ENCODE data around the gene KRT8. TPM values are rescaled to one million over a fixed set of nuclear protein-coding genes. Genes with fewer than 3 reads are reported as not detected.

The KRT8 gene
- total and polyA plus RNA-seq, 2 of the 13 experiments (the other 11 are each of a cell fraction or from before 2014, with no cell fraction given), result 498 to 718 TPM

DNA sequence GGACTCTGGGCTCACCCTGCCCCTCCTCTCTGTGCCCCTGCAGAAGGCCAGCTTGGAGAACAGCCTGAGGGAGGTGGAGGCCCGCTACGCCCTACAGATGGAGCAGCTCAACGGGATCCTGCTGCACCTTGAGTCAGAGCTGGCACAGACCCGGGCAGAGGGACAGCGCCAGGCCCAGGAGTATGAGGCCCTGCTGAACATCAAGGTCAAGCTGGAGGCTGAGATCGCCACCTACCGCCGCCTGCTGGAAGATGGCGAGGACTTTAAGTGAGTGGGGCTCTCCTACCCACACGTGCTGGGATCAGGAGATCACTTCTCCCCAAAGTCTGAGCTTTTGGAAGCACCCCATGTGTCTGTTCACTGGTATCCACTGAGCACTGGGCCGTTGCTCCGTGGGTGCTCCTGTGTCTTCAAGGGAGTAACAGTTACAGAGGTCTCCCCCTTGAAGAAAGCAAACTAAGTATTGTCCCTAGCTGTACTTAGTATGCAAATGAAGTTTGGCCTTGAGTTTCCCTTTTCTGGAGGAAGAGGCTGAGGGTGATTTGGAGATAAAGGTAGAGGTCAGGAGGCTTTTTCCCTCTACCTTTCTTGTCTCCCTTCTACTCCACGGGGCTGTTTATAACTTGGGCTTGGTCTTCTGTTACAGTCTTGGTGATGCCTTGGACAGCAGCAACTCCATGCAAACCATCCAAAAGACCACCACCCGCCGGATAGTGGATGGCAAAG is 47.4 kb upstream of the KRT8 start:
- Histone ChIP-seq H3K79me2 (ENCODE audit: insufficient read depth, low read length) (peaks cover 31% of the 10 kb centered on the region), H2AFZ (ENCODE audit: low read length) (no peak overlapping the region), H3K27ac (ENCODE audit: extremely low read length, insufficient read depth, low read length) (peak overlapping the region; percentile 9), H3K9me3 (ENCODE audit: low read length) (no peaks in the 10 kb centered on the region), H4K20me1 (ENCODE audit: insufficient read depth, low read length) (peaks cover 32% of the 10 kb centered on the region), H3K4me3 (replicated peaks in 1 of 3; ENCODE audit: insufficient read depth in 1 of 3, low read depth in 2 of 3, low read length in 3 of 3) (no peak overlapping the region), H3K4me1 (ENCODE audit: insufficient read depth, low read length) (peaks cover 57% of the 10 kb centered on the region), H3K9ac (ENCODE audit: insufficient read depth, low read depth, low read length) (no peak overlapping the region), H3K27me3 (ENCODE audit: control insufficient read depth in 1 of 2, insufficient read depth in 2 of 2, low read length in 2 of 2) (peaks cover 0 to 2% of the 10 kb centered on the region in 2 experiments; a peak in 1 of 5 replicates), H3K4me2 (ENCODE audit: low read depth, low read length) (peak overlapping the region; percentile 99), H3K36me3 (replicated peaks in 1 of 2; ENCODE audit: control insufficient read depth in 1 of 2, insufficient read depth in 2 of 2, low read length in 2 of 2) (peaks cover 10 to 31% of the 10 kb centered on the region in 2 experiments)
- intact Hi-C loops (cut with micrococcal nuclease; ENCODE audit: unreplicated experiment) (loop anchor here (2.0 kb wide), 1 partner anchor 19 kb away; no protein-coding TSS in a partner anchor), in situ Hi-C loops (cut with HindIII; ENCODE audit: extremely low pct_ligation_motif_present, low pct_unique_long_range_greater_than_20kb) (no loop called here)
- DNase-seq (ENCODE audit: low spot score) (no peak), FAIRE-seq (no peak), ATAC-seq (no peak)
- POLR2A ChIA-PET, result interaction anchor here (1.0 to 9.8 kb wide), 7 partner anchors 8 to 68 kb away, joined by 3 to 437 read pairs (median 3); partner anchors contain the start of gene KRT8
- CTCF ChIA-PET (ENCODE audit: low intra/inter-chr PET ratio, low total read pairs), result interaction anchor here (1.5 kb wide), 1 partner anchor 47 kb away, joined by 3 read pairs; the partner anchor contains the start of gene KRT8
- no TSS peak for BruUV-seq (replicated peaks)
- 91% methylated on average over 11 of the region's 15 CpGs for WGBS (ENCODE audit: low lambda C conversion rate)
- TF ChIP-seq ZNF775 (CRISPR knock-in tag; IDR thresholded peaks at IDR 0.05; ENCODE audit: borderline replicate concordance) (no peak), HNRNPL (IDR thresholded peaks at IDR 0.05; ENCODE audit: low read depth, low read length) (0 out of 2 replicates have a peak, but pooled peaks have one; percentile 50), PHF5A (CRISPR knock-in tag; IDR thresholded peaks at IDR 0.05; ENCODE audit: low read depth, unreplicated experiment) (no peak), ATAD3A (CRISPR knock-in tag; IDR thresholded peaks at IDR 0.05) (no peak), POLR2G (IDR thresholded peaks at IDR 0.05; ENCODE audit: low read depth, low read length) (peak; percentile 6; the same call in 1 of the 2 replicates), DR1 (CRISPR knock-in tag; IDR thresholded peaks at IDR 0.05) (no peak), ZMYM4 (CRISPR knock-in tag; IDR thresholded peaks at IDR 0.05) (no peak), RXRB (CRISPR knock-in tag; IDR thresholded peaks at IDR 0.05; ENCODE audit: borderline replicate concordance) (no peak), CEBPG (CRISPR knock-in tag; IDR thresholded peaks at IDR 0.05) (no peak), ZNF101 (CRISPR knock-in tag; IDR thresholded peaks at IDR 0.05; ENCODE audit: borderline replicate concordance, low read depth) (no peak), ZNF20 (CRISPR knock-in tag; IDR thresholded peaks at IDR 0.05) (no peak)
- TF ChIP-seq, protein P1, sequence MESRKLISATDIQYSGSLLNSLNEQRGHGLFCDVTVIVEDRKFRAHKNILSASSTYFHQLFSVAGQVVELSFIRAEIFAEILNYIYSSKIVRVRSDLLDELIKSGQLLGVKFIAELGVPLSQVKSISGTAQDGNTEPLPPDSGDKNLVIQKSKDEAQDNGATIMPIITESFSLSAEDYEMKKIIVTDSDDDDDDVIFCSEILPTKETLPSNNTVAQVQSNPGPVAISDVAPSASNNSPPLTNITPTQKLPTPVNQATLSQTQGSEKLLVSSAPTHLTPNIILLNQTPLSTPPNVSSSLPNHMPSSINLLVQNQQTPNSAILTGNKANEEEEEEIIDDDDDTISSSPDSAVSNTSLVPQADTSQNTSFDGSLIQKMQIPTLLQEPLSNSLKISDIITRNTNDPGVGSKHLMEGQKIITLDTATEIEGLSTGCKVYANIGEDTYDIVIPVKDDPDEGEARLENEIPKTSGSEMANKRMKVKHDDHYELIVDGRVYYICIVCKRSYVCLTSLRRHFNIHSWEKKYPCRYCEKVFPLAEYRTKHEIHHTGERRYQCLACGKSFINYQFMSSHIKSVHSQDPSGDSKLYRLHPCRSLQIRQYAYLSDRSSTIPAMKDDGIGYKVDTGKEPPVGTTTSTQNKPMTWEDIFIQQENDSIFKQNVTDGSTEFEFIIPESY (CRISPR knock-in tag; IDR thresholded peaks at IDR 0.05), result peak; percentile 90
- TF ChIP-seq, protein P2, sequence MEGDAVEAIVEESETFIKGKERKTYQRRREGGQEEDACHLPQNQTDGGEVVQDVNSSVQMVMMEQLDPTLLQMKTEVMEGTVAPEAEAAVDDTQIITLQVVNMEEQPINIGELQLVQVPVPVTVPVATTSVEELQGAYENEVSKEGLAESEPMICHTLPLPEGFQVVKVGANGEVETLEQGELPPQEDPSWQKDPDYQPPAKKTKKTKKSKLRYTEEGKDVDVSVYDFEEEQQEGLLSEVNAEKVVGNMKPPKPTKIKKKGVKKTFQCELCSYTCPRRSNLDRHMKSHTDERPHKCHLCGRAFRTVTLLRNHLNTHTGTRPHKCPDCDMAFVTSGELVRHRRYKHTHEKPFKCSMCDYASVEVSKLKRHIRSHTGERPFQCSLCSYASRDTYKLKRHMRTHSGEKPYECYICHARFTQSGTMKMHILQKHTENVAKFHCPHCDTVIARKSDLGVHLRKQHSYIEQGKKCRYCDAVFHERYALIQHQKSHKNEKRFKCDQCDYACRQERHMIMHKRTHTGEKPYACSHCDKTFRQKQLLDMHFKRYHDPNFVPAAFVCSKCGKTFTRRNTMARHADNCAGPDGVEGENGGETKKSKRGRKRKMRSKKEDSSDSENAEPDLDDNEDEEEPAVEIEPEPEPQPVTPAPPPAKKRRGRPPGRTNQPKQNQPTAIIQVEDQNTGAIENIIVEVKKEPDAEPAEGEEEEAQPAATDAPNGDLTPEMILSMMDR (CRISPR knock-in tag; IDR thresholded peaks at IDR 0.05), result peak; percentile 35
- TF ChIP-seq, protein P3, sequence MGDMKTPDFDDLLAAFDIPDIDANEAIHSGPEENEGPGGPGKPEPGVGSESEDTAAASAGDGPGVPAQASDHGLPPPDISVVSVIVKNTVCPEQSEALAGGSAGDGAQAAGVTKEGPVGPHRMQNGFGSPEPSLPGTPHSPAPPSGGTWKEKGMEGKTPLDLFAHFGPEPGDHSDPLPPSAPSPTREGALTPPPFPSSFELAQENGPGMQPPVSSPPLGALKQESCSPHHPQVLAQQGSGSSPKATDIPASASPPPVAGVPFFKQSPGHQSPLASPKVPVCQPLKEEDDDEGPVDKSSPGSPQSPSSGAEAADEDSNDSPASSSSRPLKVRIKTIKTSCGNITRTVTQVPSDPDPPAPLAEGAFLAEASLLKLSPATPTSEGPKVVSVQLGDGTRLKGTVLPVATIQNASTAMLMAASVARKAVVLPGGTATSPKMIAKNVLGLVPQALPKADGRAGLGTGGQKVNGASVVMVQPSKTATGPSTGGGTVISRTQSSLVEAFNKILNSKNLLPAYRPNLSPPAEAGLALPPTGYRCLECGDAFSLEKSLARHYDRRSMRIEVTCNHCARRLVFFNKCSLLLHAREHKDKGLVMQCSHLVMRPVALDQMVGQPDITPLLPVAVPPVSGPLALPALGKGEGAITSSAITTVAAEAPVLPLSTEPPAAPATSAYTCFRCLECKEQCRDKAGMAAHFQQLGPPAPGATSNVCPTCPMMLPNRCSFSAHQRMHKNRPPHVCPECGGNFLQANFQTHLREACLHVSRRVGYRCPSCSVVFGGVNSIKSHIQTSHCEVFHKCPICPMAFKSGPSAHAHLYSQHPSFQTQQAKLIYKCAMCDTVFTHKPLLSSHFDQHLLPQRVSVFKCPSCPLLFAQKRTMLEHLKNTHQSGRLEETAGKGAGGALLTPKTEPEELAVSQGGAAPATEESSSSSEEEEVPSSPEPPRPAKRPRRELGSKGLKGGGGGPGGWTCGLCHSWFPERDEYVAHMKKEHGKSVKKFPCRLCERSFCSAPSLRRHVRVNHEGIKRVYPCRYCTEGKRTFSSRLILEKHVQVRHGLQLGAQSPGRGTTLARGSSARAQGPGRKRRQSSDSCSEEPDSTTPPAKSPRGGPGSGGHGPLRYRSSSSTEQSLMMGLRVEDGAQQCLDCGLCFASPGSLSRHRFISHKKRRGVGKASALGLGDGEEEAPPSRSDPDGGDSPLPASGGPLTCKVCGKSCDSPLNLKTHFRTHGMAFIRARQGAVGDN (CRISPR knock-in tag; IDR thresholded peaks at IDR 0.05), result peak; percentile 45; the same call in 1 of the 2 replicates
- TF ChIP-seq, protein P4, sequence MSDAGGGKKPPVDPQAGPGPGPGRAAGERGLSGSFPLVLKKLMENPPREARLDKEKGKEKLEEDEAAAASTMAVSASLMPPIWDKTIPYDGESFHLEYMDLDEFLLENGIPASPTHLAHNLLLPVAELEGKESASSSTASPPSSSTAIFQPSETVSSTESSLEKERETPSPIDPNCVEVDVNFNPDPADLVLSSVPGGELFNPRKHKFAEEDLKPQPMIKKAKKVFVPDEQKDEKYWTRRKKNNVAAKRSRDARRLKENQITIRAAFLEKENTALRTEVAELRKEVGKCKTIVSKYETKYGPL (CRISPR knock-in tag; IDR thresholded peaks at IDR 0.05), result no peak
